Activated T-helper 1 cell treated with anti-CD3 and anti-CD28 coated beads, Interleukin-2, amount 50 U/mL, for 16 hours (primary cell): ENCODE measurements around the gene CEP85.
"Not testable (repeated sequence)": the region's sequence is repeated elsewhere in the genome, so short reads cannot be mapped to it uniquely, and the experiment has no call there.

Experiments used
- DNase-seq, 2 donors: peaks; one replicate each; pipeline ENCODE4 v3.0.0-alpha.2; 2020; ENCODE audit warnings: low read depth in 1 of 2, low spot score in 1 of 2

The CEP85 gene

DNA sequence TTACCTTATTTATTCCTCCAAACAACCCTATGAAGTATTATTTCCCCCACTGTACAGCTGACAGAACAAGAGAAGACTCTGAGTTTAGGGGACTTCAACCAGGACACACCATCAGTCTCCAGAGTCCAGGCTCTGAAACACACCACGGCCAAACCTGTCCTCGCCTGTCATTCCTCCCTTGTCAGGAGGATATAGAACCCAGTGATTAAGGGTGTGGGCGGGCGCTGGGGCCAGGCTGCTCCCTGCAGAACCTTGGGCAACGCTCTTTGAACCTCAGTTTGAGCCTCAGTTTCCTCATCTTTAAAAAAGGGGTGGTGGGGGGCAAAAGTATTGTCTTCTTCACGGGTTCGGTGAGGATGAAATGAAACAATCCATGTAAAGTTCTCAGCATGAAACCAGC, 9.4 kb upstream of the CEP85 start:
- no peak for DNase-seq

DNA sequence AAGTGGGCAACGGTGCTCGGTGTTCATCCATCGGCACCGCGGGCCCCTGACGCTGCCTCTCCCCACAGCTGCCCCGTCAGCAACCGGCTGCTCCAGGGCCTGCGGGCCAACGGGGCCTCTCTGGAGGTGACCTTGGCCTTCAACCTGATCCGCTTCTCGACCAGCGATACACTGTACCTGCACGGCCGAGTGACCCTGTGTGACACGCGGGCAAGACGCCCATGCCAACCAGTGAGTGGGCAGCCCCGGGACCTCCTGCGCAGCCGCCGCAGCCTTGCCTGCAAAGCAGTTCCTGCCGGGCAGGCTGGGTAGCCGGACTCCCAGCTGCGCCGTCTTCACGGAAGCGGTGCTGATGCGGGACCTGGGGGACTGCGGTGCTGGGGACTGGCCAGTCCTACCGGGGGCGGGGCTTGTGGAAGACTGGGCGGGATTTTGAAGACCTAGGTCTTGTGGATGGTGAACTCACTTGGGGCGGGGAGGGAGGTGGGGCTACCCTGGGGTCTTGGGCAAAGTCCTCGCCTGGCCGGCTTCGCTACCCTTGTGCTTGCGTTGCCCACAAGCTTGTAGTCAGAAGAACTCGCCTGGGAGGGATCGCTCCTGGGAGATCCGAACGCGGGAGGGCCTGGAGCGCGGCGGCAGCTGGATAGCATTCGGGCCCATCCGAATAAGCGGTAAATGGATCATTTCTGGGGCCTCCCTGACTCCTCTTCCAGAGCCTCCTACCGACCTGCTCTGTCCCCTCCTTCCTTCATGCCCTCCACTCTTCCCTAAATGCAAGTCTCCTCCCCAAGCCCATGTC, 8.8 kb upstream of the CEP85 start:
- DNase-seq = peak; percentile 7 to 11

DNA sequence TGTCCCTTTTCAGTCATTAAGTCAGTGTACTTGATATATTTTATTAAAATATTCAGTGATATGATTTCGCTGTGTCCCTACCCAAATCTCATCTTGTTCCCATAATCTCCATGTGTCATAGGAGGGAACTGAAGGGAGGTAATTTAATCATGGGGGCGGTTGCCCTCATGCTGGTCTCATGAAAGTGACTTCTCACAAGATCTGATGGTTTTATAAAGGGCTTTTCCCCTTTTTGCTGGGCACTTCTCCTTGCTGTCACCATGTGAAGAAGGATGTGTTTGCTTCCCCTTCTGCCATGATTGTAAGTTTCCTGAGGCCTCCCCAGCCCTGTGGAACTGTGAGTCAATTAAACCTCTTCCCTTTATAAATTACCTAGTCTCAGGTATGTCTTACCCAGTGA, 3.3 kb upstream of the CEP85 start:
- not testable (repeated sequence) for DNase-seq

DNA sequence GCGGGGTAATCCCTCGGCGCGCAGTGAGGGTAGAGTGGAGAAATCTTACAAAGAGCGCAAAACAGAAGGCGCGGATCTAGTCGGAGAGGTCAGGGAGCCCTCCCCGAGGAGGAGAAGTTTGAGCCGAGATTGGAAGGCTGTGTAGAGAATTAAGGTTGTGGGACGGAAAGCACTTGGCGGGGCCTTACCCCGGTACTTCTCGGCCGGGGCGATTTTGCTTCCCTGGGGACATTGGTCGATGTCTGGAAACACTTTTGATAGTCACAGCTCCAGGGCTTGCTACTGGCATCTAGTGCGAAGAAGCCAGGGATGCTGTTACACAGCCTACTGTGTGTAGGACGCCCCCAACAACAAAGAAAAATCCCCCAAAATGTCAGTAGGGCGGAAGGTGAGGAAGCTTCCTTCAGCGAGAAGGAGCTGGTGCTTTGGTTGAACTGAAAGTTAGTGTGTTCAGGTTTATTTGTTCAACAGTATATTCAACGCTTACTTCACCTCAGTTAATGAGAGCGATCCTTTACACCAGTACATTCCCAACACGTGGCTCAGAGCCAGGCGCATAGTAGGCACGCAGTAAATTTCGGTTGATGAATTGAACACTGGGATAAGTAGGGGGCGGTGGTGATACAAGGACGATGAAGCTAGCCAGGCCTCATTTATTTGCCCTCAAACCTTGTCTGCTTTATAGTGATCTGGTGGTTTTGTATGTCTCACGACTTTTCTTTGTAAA, 807 bp downstream of the CEP85 start:
- no peak for DNase-seq

DNA sequence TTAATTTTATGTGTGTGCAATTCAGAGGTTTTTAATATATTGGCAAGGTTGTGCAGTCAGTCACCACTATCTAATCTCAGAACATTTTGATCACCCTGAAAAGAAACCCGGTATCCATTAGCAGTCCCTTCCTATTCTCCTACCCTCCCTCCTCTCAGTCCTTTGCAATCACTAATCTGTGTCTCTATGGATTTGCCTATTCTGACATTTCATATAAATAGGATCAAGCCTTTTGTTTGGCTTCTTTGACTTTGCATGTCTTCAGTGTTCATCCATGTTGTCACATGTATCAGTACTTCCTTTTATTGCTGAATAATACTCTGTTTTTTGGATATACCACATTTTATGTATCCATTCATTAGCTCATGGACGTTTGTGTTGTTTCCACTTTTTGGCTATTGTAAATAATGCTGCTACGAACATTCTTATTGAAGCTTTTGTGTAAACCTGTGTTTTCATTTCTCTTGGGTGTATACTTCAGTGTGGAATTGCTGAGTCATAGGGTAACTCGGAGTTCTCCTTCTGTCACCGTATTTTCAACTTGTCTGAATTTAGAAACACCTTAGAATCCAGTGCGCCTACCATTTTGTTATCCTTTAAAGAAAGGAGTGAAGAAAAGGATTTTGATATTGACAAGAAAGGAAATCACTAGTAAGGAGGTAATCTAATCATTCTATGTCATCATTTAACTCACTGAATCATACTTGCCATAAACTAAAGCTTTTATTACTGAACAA, 3.4 kb downstream of the CEP85 start:
- no peak for DNase-seq

DNA sequence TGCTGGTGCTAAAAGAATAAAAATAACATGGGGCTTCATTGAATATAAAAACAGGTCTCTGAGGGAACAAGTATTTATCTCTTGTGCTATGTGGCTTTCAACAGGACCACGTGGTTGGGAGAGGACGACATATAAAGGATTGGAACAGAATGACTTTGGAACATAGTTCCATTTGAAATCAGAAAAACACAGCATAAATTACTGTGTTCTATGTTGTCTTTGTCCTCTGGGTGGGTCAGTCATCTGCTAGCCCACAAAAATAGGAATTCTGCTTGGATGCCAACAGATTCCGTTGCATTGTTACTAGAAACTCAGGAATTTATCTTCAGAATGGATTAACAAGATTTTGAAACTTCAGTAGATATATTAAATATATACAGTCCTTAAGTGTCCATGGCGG, 5.9 kb downstream of the CEP85 start:
- DNase-seq = no peak

DNA sequence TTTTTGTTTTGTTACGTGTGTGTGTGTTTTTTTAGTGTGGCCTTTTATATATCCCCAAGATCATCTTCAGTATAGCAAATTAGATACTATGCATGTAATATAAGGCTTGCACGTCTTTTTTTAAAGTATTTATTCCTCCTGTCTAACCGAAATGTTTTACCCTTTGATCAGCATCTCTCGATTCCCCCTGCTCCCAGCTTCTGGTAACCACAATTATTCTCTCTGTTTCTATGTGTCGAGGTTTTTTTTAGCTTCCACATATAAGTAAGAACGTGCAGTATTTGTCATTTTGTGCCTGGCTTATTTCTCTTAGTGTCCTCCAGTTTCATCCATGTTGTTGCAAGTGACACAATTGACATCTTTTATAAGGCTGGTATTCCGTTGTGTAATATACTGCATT, 18.7 kb downstream of the CEP85 start:
- DNase-seq = no peak

DNA sequence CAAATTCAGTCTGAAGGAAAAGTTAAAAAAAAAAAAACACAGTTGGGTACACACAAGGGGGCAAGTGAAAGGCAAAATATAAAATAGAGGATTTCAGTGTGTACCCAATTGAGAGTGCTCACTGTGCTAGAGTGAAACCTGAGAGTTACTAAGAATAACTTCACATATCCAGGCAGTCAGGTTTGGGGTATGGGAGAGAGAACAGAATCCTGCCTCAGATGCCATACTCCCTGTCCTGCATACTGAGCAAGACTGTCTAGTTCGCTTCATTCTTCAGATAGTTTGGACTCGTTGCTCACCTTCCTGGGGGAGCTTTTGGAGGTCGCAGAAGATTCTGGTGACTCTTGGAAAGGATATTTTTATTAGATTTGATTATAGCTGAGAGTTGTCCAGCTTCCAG, 20.4 kb downstream of the CEP85 start:
- no peak for DNase-seq

DNA sequence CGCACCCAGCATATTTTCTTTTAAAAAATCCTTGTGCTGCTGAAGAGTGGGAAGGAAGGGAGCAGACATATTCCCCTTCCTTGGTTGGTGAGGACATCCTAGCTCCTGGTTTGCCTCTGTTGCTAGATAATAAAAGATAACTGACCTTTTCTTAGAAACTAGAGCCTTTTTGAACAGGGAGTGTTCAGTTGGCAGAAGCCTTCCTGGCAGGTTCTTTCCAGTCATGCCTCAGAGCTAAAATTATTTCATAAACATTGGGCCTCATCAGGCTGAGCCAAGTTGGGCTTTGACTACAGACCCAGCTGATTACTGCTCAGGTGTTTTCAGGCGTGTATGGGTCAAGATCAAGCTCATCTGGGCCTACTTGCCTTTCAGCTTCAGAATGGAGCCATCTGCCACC, 23.2 kb downstream of the CEP85 start:
- no peak for DNase-seq

DNA sequence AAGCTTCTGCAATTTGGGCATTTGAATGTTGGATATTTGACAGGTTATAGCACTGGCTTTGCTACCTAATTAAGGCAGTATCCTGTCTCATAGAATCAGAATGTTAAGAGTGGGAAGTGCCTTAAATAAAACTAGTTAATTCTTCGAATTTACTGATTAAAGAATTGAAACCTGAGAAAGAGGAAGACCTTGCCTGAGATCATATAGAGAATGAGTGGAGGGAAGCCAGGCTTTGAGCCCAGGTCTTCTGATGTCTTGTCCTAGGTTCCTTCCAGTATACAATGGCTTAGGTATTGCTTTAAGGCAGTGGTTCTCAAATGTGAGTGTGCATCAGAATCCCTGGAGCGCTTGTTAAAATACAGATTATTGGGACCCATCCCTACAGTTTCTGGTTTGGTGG, 25.0 kb downstream of the CEP85 start:
- no peak for DNase-seq

DNA sequence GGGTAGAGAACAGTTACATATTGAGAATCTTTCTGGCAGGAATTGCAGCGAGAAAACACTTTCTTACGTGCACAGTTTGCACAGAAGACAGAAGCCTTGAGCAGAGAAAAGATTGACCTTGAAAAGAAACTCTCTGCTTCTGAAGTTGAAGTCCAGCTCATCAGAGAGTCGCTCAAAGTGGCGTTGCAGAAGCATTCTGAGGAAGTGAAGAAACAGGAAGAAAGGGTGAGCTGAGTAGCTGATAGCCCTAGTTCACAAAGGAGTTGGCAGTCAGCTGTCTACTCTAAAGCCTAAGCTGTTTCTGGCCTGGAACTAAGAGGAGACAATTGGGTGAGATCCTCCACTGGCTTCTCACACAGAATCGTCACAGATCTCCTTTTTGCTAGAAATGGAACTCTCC, 25.6 kb downstream of the CEP85 start:
- no peak for DNase-seq

DNA sequence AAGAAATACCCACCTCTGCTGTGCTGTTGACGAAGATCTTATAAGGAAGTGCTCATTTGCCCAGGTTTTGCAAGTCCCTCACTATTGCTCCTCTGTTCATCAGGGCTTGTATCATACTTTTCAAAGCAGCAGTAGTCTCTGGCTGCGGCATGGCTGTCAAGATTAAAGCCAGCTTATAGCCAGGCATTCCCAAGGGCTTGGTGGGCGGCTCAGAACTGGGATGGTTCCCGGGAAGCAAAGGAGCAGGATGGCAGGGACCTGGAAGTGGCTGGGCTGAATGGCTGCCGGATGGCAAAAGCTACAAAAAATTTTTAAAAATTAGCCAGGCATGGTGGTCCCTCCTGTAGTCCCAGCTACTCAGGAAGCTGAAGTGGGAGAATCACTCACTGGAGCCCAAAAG, 29.2 kb downstream of the CEP85 start:
- DNase-seq = no peak

DNA sequence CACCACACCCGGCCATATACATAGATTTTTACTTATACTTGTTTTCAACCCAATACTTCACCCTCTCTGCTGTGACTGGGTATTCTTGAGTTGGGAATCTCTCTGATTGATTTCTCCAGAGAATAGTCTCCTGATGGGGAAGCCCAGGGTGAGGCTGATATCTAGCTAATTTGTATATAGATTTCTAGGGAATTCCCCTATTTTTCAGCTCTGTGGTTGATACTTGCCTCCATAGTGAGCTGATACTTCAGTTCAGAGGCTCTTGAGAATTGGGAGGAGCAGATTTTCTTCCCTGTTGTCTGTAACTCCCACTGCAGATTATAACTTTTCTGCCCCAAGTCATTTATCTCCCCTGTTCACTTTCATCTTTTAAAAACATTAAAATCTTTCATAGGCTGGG, 31.4 kb downstream of the CEP85 start:
- DNase-seq = no peak

DNA sequence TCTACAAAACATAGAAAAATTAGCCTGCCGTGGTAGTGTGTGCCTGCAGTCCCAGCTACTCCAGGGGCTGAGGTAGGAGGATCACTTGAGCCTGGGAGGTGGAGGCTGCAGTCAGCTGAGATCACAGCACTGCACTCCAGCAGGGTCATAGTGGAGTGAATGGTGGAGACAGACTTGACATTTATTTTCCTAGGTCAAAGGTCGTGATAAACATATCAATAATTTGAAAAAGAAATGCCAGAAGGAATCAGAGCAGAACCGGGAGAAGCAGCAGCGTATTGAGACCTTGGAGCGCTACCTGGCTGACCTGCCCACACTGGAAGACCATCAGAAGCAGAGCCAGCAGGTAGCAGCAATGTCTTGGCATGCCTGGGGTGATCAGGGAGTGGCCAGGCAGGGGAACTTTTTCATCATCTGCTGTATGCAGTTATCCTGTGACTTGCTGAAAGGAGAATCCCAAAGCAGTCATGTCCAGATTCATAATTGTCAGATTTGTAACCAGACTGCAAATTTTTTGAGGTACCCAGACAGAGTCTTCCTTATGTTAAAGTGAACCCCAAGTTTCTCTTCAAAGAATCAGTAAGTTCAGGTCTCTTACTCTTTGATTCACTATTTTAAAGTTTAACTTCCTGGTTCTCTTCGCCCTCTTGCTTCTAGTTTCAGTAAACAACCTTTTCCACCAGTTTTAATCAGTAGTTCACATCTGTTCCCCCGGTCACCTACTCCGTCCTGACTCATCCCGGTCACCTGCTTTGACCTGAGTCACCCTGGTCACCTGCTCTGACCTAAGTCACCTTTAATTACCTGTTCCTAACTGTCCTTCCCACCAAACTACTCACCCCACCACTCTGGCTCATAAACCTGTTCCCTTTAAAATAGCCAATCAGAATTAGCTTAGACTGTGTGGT, 34.5 kb downstream of the CEP85 start:
- DNase-seq = no peak

DNA sequence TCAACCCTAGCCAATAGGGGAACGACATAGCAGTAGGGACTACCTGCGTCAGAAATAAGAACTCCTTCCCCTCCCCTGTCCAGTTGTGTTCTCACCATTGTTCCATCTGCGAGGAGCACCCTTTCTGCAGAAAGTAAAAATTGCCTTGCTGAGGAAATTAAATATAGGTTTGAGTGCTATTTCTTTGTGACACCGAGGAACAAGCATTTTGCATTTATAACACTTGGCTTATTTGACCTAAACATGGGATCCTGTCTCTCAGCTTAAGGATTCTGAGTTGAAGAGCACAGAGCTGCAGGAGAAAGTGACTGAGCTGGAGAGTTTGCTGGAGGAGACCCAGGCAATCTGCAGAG, 35.2 kb downstream of the CEP85 start:
- no peak for DNase-seq

DNA sequence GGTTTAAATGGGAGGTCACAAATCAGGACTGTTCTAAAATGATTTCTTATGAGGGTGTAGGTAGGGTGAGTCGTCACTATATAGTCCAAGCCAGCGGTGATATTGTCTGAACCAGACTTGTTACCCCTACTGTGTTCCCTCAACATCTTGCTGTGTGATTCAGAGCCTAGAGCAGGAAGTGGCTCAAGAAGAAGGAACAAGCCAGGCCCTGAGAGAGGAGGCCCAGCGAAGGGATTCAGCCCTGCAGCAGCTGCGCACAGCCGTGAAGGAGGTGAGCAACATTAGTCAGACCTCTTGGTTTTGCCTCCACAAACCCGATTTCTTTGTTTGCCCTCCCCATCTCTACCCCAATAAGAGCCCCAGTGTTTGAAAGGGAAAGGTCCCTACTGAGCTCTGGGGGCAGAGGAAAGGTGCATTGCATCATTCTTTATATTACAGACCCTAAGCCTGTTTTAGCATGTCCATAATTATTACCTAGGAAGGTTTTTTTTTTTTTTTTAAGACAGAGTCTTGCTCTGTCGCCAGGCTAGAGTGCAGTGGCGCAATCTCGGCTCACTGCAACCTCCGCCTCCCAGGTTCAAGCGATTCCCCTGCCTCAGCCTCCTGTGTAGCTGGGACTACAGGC, 40.9 kb downstream of the CEP85 start:
- DNase-seq = no peak

DNA sequence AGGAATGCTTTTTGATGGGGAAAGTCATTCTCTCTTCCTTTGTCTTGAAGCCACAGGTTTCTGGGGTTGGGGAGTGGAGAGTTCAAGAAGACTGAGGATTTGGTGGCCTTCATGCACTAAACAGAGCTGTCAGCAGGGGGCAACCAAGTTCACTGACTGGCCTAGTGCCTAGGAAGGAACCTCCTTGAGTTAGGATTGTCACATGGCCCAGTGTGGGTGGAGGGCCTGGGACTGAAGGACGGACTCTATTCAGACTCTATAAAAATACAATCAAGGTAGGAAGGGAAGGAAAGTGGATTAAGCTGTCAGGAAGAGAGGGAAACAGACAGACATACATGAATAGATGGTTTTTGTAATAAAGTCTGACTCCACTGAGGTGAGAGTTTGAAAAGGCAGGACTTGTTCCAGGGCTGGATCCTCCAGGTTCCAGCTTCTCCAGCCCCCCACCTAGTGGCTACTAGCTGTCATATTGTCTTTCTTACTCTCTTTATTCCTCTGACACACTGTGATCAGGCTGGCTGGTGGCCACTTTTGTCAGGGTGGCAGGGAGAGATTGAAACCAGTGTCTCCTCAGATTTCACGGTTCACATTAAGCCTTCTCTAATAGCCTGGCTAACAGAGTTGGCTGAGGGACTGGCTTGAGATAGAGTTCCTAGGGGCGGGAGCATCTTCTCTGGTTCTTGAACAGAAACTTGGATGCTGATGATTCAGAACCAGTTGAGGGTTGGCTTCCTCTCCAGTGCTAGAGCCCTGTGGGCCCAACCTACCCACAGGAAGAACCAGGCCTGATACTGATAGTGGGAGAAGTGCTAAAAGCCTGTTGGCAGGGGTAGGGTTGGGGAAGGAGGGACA, 41.8 kb downstream of the CEP85 start:
- DNase-seq = peak; percentile 52 to 63

DNA sequence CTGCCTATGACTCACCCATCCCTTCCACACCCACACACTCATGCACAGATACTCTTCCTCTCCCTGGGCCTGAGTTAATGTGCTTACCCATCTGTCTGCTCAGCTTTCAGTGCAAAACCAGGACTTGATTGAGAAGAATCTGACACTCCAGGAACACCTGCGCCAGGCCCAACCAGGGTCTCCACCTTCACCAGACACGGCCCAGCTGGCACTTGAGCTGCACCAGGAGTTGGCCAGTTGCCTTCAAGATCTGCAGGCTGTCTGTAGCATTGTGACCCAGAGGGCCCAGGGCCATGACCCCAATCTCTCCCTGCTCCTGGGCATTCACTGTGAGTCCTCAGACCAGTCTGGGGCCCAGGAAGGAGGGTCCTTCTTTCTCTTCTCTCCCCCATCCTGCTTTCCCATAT, 42.4 kb downstream of the CEP85 start:
- no peak for DNase-seq

DNA sequence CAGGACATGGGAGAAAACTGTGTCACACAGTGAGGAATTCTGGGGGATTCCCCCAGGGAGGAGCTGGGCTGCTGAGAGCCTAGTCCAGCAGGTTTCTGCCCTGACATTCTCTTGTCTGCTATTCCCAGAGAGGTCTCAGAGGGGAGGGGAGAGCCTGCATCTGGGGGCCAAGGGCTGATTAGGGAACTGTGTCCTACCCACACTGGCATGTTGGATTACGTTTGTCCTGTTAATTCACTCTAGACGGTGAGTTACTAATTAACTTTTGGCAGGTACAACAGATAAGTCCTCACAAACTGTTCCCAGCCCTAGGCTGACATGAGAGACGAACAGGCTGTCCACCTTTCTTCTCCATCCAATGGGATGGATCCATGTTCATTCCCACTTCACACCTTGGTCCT, 43.3 kb downstream of the CEP85 start:
- DNase-seq = no peak

DNA sequence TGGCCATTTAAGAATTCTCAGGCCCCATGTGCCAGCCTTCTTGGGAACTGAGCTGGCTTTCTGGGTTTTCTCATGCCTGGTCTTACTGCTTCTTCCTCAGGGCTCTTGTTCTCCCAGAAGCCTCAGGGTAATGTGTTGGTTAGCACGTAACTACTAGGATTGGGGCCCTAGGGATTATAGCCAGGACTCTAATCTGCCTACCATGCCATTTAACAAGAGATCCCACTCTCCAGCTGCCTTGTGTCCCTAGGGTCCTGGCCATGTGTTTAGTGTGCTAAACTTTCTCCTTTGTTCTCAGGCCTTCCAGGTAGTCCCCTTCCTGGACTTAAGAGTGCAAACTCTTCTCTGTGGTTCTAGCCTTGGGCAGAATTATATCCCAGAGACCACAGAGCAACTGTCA, 43.7 kb downstream of the CEP85 start:
- DNase-seq = no peak
